GM21737 (cell line): ENCODE results near the gene PLCB4.

Source experiments
- ATAC-seq: cut with Tn5 transposase; IDR thresholded peaks from one replicate; pipeline ENCODE4 v1.9.1; 2021; ENCODE audit warnings: mild to moderate bottlenecking, moderate library complexity; ENCODE audit not compliant: unreplicated experiment

The PLCB4 gene

GRCh38 chr20:9301129-9302090, 232.5 kb downstream of the PLCB4 start:
- no peak for ATAC-seq

DNA sequence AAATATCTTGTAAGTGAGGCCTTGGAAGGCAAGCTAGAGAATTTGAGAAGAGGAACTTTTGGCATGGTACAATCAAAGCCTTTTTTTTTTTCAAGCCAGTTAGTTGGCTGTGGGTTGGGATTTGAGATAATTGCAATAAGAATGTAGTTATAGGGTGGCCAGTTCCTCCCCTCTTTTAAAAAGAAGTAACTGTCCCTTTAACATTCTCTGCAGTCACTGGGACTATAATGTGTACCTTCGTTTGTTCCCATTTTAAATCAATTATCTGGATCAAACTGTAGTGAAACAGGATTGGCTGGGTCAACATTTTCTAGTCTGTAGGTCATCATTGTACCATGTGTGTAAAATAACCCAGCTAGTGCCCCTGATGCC, 233.2 kb downstream of the PLCB4 start:
- ATAC-seq = no peak

- ATAC-seq = no peak
These were observed 237.6 kb downstream of the PLCB4 start for GRCh38 chr20:9306521-9306920.

GRCh38 chr20:9308056-9308455, 239.2 kb downstream of the PLCB4 start:
- no peak for ATAC-seq

DNA sequence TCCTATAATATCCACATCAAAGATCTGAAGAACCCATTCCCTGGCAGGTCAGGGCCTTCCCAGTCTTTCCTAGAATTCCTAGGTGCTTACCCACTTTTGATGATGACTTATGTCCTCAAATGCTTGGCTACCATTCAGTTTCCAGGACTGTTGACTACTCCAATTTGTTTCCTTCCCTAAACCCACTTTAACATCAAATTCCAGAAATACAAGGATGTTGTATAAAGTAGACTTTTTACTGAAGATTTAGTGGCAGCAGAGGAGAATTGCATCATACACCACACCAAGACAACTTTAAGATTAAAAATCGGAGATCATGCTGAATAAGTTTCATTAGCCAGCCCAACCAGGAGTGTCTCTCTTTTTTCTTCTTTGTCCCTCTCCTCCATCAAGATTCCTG, 242.2 kb downstream of the PLCB4 start:
- no peak for ATAC-seq

DNA sequence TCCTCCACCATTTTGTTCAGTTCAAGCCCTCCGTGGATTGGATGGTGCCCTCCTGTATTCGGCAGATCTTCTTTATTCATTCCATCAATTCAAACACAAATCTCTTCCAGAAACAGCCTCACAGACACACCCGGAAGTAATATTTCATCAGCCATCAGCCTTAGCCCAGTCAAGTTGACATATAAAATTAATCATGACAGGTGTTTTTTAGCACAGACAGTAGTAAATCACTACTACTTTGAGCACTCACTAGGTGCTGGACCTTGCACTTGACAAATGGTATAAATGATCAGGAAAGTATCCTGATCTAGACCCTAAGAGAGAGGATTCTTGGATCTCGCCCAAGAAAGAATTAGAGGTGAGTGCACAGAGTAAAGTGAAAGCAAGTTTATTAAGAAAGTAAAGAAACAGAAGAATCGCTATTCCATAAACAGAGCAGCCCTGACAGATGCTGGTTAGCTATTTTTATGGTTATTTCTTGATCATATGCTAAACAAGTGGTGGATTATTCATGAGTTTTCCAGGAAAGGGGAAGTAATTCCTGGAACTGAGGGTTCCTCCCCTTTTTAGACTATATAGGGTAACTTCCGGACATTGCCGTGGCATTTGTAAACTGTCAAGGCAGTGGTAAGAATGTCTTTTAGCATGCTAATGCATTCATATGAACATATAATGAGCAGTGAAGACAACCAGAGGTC, 250.9 kb downstream of the PLCB4 start:
- no peak for ATAC-seq

DNA sequence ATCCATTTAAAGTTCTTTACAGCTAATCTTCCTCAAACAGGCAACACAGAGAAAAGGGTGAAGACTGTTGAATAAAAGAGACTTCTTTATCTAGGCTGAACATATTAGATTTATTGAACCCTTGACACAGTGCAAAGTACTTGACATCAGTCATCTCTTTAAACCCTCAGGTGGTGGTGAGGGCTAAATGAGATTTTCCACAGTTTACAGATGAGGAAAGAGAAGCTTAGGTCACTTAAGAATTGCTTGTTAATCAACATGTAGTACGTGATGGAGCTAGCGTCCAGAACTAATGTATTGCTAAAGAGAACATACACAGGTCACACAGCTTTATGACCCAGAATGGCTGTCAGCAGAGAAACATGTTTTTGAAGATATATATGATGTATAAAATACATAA, 252.1 kb downstream of the PLCB4 start:
- ATAC-seq = no peak

- ATAC-seq = no peak
These were observed 253.8 kb downstream of the PLCB4 start for GRCh38 chr20:9322661-9323060.

DNA sequence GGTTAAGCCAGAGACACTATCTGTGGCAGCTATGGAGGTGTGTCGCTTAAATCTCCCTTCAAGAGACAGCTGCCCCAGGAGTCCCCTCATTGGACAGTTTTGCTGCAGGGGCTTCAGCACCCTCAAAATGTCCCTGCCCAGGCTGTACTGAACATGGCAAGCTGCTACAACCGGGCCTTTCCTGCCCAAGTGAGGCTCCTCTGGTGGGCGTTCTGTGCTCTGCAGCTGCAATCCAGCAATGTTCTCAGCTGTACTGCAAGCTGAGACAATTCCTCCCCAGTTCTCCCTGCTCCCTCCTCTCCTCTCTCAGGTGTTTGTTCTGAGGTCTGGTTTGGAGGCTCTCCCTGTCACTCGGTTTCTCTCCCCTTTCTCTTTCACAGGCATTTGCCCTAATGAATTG, 254.7 kb downstream of the PLCB4 start:
- no peak for ATAC-seq

- no peak for ATAC-seq
These were observed 260.6 kb downstream of the PLCB4 start for GRCh38 chr20:9329355-9330101.

- ATAC-seq = no peak
These were observed 261.3 kb downstream of the PLCB4 start for GRCh38 chr20:9330151-9330550.

GRCh38 chr20:9331707-9332435, 263.0 kb downstream of the PLCB4 start:
- ATAC-seq = no peak

- no peak for ATAC-seq
These were observed 264.0 kb downstream of the PLCB4 start for GRCh38 chr20:9332791-9333479.

GRCh38 chr20:9334866-9335265, 266.0 kb downstream of the PLCB4 start:
- ATAC-seq = no peak

DNA sequence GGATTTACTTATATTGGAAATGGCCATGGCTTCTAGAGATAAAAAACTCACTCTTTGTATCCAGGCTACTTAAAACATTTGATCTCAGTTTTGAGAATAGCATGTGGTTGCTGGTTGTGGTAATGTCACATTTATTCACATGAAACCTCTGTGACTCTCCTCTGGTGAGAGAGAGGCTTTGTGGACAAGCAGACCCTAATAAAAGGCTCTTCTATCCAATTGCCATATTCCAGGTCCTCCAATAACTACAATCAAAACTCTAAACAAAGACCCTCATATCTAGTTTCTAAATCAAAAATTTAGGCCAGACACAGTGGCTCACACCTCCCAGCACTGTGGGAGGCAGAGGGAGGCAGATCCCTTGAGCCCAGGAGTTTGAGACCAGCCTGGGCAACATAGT, 269.2 kb downstream of the PLCB4 start:
- no peak for ATAC-seq

DNA sequence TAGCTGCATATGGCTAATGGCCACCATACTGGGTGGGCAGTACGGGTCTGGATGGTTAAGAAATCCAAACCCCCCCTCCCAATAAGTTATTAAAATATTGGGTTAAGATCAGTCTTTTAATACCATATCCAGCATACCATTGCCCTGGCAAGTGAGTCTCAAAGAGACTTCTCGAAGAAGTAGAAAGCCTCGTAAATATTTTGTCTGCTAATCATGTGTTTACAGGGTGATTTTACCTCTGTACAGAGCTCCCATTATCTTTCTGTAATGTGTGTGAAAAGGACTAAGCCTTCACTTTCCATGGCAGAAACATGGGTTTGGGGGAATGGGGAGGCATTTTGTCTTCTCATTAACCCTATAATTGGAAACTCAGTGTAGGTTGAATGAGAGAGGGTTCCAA, 270.8 kb downstream of the PLCB4 start:
- no peak for ATAC-seq

GRCh38 chr20:9342651-9343050, 273.8 kb downstream of the PLCB4 start:
- ATAC-seq = no peak

- ATAC-seq = no peak
These were observed 275.4 kb downstream of the PLCB4 start for GRCh38 chr20:9344083-9344920.

GRCh38 chr20:9348316-9348715, 279.4 kb downstream of the PLCB4 start:
- ATAC-seq = no peak
